NCI-H526 treated with DMSO at 0.1 percent for 48 hours (cell line): ENCODE data around the gene LRP1.

Source experiments
- DNase-seq: peaks from one replicate; lab custom pipeline; 2025; lab: John Stamatoyannopoulos, UW

The LRP1 gene

DNA sequence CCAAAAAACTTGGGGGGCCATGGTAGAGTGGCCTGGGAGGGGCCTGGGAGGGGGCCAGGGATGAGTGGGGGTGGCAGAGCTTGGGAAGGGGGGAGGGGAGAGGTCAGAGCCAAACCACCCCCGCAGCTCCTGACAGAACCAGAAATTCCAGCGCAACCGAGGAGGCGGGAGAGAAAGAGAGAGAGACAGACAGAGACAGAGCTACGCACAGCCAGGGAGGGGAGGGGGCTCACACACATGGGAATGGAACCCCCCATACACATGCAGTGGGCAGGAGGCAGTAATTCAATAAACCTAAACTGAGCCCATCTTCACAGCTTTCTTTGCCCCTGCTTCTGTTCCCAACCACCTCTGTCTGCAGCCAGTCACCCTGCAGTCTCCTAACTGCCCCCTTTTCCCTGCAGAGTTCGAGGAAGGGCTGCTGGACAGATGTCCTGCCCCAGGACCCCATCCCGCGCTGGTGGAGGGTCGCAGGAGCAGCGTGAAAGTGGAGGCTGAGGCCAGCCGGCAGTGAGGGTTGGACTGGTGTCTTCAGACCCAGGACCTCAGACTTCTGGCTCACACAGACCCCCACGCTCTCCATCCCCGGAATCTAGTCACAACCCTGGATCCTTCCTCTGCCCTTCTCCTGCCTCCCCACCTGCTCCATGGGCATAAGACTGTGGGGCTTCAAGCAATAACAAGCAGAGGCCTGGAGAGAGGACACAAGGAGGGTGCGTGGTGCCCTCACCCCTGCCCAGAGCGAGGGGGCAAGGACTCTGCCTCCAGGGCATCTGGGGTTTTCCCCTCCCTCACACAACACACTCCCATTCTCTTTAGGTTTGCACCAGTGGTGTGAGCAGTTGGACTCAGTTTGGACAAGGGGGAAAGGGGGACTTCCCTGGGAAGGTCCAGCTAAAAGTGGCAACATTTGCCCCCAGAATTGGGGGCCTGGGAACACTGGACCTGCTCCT lies 33.8 kb upstream of the LRP1 start:
- no peak for DNase-seq

DNA sequence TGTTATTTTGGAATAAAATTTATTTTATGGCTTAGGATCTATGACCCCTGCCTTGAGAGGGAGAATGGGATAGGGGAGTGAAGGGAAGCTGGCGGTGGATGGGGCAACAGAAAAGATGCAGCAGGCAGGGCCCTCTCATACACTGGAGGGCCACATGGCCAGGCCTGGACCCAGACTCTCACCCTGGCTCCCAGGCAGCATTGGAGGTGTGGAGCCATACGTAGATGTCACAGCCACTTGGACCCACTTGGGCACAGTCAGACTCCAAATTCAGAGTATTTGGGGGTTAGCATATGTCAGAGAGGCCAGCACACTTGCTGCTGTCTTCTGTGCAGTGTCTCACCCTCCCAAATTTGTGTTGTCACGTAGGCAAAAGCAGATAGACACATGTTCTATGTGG lies 32.8 kb upstream of the LRP1 start:
- no peak for DNase-seq

DNA sequence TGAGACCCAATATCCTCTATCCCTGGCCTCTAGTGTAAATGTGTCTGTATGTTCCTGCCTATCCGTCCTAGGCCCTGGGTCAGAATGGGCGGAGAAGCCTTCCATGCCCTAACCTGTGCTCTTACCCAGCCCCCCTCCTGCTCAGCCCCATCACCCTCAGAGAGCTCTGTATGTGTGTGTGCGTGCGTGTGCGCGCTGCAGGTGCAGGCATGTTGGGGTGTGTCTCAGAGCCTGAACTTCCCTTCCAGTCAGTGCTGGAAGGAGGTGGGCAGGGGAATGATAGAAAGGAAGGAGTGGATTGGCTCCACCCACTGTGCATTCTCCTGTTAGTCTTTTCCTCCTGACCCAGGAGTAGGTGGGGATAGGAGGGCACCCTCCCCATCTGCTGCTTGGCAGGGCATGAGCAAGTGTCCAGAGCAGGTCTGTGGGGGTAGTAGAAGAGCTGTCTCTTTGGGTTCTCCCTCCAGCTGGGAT lies 32.1 kb upstream of the LRP1 start:
- DNase-seq: peak; percentile 67

DNA sequence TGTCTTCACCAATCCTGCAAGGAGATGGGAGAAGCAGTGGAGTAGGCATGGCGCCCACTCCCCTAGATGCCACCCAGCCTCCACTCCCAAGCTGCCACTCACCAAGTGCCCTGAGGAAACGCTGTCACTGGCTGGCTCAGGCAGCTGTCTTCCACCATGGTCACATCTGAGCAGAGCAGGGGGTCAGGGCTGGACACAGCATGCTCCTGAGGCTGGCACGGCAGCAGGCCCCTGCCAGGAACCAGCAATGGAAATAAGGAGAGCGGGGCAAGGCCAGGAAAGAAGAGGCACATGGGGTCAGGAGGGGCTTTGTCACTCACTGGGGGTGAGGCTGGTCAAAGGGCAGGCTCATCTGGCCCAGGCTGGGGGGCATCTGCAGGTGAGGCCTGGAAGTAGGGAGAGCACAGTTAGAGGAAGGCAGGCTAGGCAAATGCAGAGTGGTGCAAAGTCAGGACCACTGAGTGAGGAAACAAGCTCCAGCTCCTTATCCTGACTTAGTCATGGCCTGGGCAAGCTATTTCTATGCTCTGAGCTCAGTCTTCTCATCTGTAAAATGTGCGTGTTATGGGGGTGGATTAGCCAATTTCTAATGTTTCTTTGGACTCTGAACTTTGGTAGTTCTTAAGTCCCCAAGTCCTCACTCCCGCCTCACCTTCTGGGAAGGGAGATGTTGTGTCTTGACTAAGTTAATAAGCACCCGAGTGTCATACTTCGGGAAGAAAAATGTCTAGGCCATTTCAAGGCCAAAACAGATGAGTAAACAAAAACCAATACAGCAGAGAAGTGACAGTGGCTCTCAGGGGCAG lies 31.3 kb upstream of the LRP1 start:
- no peak for DNase-seq

DNA sequence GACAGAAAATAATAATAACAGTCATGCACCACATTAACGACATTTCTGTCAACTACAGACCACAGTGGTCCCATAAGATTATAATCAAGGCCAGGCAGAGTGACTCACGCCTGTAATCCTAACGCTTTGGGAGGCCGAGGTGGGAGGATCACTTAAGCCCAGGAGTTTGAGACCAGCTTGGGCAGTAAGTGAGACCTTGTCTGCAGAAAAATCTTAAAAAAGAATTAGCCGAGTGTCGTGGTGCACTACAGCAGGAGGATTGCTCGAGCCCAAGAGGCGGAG lies 30.8 kb upstream of the LRP1 start:
- DNase-seq: no peak

DNA sequence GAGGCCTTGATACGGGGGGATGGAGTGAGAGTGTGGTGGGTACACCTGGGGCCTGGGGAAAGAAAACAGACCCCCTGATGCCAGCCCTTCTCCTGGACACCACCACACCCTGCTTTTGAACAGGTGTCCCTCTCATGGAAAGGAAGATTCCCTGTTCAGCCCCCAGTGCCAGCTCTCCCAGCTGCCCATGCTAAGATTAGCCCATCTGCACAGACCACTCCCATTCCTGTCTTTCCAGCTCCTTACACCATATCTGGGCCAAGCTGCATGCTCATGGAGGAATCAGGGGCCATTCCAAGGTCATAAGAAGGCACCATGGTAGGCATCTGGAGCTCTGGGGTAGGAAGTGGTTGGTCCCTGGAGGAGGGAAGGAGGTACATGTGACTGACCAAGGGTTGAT lies 29.7 kb upstream of the LRP1 start:
- no peak for DNase-seq

DNA sequence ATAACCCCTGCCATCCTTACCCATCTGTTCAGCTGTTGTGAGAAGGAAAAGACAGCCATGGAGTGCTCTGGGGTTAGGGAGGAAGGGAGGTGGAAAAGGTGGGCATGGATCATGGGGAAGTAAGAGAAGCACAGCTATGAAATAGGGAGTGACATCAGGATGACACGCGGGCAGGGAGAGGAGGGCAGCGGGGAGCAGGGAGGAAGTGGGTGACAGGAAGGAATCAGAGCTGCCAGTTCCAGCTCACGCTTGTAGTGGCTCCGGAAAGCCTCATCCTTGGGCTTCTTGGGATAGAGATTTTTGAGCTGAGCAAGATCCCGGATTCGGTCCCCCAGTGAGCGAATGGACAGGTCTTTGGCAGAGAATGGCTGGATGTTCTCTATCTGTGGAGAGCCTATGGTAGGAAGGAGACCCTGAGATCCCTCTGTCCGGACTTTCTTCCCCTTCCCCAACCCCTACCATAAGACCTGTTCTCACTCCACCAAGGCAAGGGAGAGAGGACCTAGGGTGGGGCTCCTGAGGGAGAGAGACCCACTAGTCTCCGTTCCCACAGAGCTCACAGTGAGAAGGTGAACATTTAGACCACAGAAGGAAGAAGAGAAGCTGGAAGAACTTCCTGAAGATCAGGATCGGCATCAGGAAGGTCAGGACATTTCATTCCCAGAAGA lies 29.1 kb upstream of the LRP1 start:
- DNase-seq: no peak

DNA sequence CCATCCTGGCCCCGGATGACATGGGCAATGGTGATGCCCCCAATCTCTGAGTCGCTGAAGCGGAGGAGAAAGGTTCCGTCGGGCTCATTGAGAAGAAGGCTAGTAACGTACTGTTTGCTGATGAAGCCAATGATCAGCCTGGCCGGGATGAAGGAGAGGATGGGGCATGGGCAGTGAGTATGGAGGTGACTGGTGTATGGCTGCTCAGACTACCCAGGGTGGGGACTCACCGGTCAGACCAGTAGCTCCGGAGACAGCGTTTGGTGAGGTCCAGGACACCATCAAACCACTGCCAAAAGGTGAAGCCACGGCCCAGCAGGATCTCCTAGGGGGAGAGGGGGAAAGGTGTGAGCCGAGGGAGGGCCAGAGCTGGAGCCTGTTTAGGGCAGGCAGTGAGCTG lies 28.5 kb upstream of the LRP1 start:
- DNase-seq: no peak

DNA sequence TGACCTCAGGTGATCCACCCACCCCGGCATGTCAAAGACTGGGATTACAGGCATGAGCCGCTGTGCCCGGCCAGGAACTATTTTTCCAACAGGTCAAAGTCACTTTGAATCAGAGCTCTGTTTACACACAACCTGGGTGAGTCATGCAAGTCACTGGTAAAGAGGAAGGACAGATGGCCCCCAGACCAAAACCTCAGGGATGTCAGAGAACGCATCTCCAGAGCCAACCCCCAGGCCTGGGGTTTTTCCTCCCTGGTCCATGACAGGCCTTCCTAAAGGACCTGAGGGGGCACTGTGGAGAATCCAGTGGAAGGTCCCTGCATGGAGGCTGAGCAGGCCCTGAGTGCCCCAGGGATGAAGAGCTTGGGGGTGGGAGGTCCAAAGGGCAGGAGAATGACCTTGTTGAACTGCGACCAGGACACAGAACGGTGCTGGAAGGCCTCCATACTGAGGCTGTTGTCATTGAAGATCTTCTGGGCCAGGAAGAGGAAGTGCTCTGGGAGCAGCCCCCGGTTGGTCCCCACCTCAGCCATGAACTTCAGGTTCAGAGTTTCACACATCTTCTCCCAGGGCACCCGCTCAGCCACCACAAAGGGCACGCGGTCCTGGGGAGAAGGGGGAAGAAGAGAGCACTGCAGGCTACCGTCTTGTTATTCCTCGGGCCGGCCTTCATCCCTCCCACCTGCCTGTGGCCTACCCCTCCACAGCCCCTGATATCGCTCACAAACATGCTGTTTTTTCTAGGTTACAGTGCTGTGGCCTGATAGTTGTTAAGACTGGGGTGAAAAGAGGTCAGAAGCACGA lies 26.2 kb upstream of the LRP1 start:
- DNase-seq: no peak

DNA sequence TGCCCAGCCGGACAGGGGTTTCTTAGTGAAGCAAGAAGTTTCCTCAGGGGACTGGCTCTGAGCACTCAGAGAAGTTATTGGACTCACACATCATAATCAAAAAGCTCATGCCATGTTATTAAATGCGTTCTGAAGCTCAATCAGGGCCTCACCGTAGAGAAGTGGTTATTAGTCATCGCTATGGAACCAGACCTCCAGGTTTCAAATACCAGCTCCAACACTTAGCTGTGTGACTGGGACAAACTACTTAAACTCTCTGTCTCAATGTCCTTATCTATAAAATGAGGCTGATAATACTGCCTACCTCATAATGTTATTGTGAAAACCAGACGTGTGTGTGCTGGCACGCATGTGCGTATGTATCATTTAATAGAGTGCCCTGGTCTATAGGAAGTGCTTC lies 24.4 kb upstream of the LRP1 start:
- no peak for DNase-seq

DNA sequence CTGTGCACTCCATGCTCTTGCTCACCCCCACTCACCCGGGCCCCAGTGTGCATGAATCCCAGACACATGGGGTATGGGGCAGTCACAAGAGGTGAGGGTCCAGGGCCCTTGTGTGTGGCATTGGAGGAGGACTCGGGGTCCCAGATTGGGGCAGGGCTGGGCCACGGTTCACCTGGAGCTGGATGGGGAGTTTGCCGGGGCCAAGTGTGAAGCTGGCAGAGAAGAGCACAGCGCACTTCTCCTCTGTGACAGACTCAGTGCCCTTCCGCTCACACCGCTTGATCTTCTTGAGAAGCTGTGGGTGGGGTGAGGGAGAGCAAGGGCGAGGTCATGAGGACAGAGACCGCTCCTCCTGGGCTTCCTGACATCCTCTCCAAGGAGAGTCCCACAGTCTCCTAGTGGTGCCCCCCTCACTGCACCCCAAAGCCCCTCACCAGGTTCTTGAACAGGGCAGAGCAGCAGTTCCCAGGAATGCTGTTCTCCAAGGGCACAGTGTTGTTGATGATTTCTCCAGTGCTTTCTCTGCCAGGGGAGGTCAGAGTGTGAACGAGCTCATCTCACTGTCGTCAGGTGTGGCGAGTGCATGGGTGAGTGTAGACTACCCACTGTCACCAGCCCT lies 23.9 kb upstream of the LRP1 start:
- no peak for DNase-seq

DNA sequence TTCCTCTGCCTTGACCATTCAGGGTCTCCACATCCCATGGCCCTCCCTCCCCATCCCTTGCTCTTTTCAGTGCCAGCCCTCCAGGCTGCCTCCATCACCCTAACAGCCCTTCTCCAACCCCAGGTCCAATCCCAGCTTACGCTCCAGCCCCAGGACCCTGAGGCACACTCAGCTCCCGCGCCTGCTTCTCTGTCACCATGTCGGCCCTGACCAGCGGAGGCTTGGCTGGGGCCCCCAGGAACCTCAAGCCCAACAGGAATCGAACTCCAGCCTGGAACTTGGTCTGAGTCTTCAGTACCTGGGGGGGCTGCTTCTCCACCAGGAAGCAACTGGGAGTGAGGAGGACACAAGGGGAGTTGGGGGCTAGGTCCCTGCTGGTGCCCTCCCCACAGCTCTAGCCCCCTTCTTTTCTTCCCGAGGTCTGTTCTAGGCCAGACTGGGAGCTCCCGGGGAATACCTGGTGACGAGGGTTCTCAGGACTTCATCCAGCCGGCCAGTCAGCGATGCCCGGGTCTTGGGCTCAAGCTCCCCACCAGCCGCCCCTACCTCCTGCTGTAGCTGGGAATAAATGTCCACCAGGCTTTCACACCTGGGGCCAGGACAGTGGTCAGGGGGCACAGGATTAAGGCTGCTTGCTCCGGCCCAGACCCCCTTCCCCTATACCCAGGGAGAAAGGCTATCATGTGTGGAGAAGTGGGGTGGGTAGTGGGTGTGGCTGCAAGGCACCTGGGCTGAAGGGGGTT lies 23.1 kb upstream of the LRP1 start:
- no peak for DNase-seq

DNA sequence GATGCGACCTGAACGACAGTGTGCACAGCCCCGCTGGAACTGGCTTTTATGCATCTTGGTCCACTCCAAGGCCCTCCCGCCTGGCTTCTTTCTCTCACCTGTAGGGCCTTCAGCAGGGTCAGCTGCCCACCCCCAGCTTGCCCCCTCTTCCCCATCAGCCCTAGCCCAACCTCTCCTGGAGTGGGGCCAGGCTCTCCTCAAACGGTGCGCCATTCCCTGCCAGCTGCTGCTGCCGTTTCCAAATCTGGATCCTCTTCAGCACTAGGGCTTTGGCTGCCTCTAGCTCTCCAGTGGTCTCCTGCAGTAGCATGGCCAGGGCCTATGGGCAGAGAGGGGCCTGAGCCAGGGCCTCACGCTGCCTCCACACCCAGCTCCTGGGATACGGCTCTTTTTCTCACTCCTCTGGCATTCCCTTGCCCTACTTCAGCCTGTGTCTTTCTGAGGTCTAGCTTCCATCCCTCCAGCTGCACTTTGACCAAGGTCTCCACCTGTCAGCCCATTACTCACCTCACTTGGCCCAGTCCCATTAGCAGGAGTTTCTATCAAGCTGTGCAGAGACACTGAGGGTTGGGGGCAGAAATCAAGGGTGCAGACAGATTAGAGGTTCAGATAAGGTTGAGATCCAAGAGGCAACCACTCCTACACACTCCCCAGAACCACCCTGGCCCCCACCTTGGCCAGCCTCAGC lies 22.1 kb upstream of the LRP1 start:
- no peak for DNase-seq

DNA sequence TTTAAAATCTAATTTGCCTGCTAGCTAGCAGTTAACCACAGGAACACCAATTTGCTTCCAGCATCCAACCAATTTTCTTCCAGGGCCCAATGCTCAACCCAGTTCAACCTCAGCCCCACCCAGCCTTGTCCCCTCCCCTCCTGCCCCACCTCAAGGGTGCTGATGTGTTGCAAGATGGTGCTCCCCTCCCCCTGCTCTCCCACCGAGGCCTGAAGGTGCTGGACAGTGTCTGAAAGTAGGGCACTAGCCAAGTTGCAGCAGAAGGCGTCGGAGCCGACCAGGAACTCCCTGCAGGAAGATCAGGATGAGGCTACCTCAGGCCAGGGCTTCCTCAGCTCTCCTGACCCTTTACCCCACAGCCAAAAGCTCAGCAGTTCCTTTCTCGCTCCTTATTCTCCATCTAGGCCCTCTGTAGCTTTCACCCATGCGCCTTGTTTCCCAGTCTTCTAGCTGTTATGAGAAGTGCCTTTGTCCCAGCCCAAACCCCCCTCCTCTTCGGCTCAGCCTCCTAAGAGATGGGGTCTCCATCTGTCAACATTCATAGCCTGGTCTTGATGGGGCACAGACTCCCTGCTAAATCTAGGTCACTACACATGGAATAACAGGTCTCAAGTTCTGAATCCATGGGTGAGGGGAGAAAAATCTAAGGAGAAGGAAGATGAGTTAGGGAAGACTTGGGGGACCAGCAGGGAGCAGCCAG lies 20.7 kb upstream of the LRP1 start:
- peak; percentile 95 for DNase-seq

DNA sequence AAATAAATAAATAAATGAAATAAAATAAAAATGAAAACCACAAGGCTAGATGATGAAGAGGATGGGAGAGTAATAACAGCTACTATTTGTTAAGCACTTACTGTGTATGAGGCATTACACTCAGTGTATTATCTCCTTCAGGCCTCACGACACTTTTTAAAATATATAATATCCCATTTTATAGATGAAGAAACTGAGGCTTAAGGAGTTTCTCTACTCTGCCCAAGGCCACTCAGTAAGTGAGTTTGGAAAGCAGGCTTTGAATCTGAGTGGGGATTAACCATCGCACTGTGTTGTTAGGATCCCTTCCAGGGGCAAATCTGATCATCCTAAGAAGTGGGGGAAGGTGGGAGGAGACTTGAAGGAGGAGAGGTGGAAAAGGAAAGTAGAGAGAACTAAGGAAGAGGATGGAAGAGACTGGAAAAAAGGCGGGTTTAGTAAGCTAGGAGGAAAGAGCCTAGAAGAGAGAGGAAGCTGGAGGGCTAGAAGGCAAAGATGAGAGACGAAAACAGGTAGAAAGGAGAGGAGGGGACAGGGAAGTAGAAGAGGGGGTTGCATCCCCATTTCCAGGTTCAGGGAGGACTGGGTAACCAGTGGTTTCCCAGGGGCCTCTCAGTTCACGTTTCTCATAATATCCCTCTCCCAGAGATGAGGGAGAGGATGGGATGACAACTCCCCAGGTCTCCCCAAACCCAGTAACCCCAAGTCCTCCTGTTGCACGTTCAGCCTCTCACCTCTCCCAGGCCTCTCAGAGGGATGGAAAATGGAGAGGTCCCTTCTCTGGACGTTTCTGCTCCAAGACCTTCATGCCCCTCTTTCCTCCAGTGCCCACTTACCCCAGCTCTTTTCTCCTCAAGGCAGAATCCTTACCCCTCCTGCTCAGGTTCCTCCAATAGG lies 18.8 kb upstream of the LRP1 start:
- DNase-seq: no peak

DNA sequence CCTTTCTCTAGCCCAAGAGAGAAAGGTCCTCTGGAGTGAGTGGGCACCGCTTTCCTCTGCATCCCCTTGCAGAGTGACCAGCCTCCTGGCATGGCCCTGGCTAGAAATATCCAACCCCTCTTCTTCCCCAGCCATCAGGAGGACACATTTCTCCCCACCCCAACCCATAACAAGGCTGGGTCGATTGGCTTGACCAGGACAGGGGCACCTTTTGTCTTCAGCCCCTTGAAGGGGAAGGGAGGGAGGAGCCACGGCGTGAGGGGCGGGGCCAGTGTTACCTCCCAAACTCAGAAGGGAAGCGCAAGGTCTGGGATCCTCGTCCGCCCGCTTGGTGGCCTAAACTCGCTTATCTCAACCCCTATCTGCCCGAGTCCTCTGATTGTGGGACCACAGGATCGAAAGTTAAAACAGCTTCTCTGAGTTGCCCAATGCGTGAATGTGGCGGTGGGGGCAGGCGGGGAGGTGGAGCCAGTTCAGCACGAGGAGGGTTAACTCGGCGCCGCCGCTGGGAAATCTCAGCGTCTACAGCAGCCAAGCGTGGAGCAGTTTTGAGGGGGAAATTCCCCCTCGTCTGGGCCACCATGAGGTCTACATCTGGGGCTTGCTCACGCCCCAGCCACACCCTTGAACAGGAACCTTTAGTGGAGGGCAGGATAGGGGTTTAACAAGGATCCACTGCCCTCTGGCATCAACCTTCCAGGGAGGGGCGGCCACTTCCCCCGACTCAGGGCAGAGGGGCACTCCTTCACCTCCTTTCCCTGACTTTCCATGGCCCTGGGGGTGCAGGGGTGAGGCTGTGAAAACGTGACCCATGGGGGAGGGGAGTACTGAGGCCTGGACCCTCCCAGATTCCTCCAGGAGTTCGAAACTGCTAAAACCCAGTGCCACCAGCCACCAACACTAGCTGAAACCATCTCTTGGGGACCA lies 17.9 kb upstream of the LRP1 start:
- DNase-seq: peak; percentile 54

DNA sequence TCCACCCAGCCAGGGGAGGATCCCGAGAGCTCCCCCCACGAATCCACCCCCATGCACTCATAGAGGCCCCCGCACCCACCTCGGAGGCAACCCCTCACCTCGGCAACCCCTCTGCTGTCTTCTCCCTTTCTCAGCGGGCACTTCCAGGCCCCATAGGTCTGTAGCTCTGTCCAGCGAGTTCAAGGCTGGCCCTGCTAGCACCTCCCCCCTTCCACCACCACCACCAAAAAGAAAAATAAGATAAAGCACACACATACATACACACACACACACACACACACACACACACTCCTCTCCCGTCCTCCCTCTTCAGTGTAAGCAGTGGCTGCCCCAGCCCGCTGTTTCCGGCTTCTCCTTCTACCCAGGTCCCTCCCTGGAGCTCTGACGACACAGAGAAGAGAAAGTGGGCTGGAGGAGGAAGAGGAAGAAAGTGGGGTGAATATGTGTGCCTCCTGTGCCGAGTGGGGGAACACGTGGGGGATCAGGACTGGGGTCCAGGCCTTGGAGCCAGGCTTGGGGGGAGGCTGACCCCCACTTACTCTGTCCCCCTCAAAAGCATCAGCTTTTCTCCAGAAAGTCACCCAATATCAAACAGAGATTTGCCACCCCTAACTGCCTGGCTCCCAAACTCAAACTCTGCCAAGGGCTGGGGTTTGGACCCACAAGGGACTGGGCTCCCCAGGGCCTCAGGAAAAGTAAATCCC lies 17.1 kb upstream of the LRP1 start, which contains the start of gene STAT6:
TSS of gene STAT6 (minus strand) at position 332 of the 704 bp plus-strand sequence. CDS start 3,084 bp downstream, outside the sequence.
- DNase-seq: peak; percentile 11
